Activated CD8-positive, alpha-beta T cell treated with anti-CD3 and anti-CD28 coated beads for 36 hours (primary cell): ENCODE results near the gene SPTAN1. TPM values are rescaled to one million over a fixed set of nuclear protein-coding genes. Genes with fewer than 3 reads are reported as not detected.

ENCODE experiments used
- ATAC-seq: fragments of 200-7000 bp; cut with Tn5 transposase; one replicate; pipeline ENCODE4 v1.10.0; 2021; ENCODE audit warnings: mild to moderate bottlenecking, moderate library complexity
- CTCF ChIA-PET: fragments of 350-600 bp; sonication (Branson Sonifier 250); formaldehyde crosslinking; loops from one replicate; lab custom pipeline; 2021; ENCODE audit warnings: antibody characterized with exemption; lab: Charles Lee
- POLR2A ChIA-PET: fragments of 350-600 bp; sonication (Branson Sonifier 250); formaldehyde crosslinking; loops from one replicate; lab custom pipeline; 2021; ENCODE audit warnings: antibody characterized with exemption; lab: Charles Lee
- DNase-seq: peaks from one replicate; pipeline ENCODE4 v3.0.0-alpha.2; 2020
- H3K27ac Mint-ChIP-seq: one replicate; pipeline ENCODE4 v1.8.0; 2021; ENCODE audit warnings: mild to moderate bottlenecking, mixed read lengths
- H3K27me3 Mint-ChIP-seq: one replicate; pipeline ENCODE4 v1.8.0; 2021; ENCODE audit warnings: mixed read lengths
- H3K36me3 Mint-ChIP-seq: one replicate; pipeline ENCODE4 v1.8.0; 2021; ENCODE audit warnings: low read depth, mixed read lengths
- H3K4me1 Mint-ChIP-seq: one replicate; pipeline ENCODE4 v1.8.0; 2021; ENCODE audit warnings: low read depth, mixed read lengths
- H3K4me3 Mint-ChIP-seq: one replicate; pipeline ENCODE4 v1.8.0; 2021; ENCODE audit warnings: mild to moderate bottlenecking, moderate library complexity, mixed read lengths
- H3K9me3 Mint-ChIP-seq: one replicate; pipeline ENCODE4 v1.8.0; 2021; ENCODE audit warnings: mixed read lengths
- CTCF ChIP-seq: fragments of 200-600 bp; IDR thresholded peaks from one replicate; pipeline ENCODE4 v1.8.0; 2022; ENCODE audit warnings: antibody characterized with exemption, mild to moderate bottlenecking
- intact Hi-C: fragments of 100-400 bp; cut with micrococcal nuclease; formaldehyde crosslinking; loops from one replicate; pipeline ENCODE4 v1.10.0; 2022
- total RNA-seq, 2 experiments: library from RNA; stranded (reverse); gene quantifications; one replicate each; pipeline ENCODE4 v1.2.3, GENCODE V29; 2021

Gene SPTAN1
- total RNA-seq, 2 experiments from 2014 or later, result 178 to 183 TPM

DNA sequence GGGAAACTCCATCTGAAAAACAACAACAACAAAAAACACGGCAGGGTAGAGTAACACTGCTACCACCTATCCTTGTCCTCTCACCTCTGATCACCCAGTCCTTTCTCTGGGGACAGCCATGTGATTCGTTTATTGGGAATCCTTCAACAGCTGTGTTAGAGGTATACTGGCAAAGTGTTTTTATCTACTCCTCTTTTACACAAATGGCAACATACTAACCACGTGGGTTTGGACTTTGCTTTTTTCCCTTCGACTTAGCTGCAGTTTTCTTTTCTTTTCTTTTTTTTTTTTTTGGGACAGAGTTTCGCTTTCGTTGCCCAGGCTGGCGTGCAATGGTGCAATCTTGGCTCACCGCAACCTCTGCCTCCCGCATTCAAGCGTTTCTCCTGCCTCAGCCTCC, 125.4 kb downstream of the SPTAN1 start:
- TF ChIP-seq CTCF, result no peak
- no peak for ATAC-seq
- no peak overlapping the region for H3K4me3 Mint-ChIP-seq
- H3K27ac Mint-ChIP-seq, result no peak overlapping the region
- POLR2A ChIA-PET, result no interaction called here
- CTCF ChIA-PET, result no interaction called here
- H3K9me3 Mint-ChIP-seq, result no peaks in the 10 kb centered on the region
- no peak for DNase-seq
- peaks cover 4% of the 10 kb centered on the region for H3K4me1 Mint-ChIP-seq
- intact Hi-C loops, result no loop called here
- no peaks in the 10 kb centered on the region for H3K27me3 Mint-ChIP-seq
- peaks cover 6% of the 10 kb centered on the region for H3K36me3 Mint-ChIP-seq

Other genes with a start within 250 kb of the SPTAN1 start
- gene TRUB2, start 230.1 kb upstream of the SPTAN1 start, total RNA-seq, result 10 to 100 TPM; 29.7 to 30.1 TPM
- gene COQ4, start 229.7 kb upstream of the SPTAN1 start, total RNA-seq, result 10 to 100 TPM; 31.9 to 33.5 TPM
- 10 to 100 TPM; 10.5 to 11.2 TPM for gene SLC27A4, start 212.1 kb upstream of the SPTAN1 start, total RNA-seq
- gene URM1, start 181.2 kb upstream of the SPTAN1 start, total RNA-seq, result 10 to 100 TPM; 56.3 to 60.2 TPM
- 1 to 10 TPM; 3.3 to 3.5 TPM for gene CERCAM, start 131.7 kb upstream of the SPTAN1 start, total RNA-seq
- 10 to 100 TPM; 79.3 to 83.6 TPM for gene ODF2, start 96.6 kb upstream of the SPTAN1 start, total RNA-seq
- gene GLE1, start 47.9 kb upstream of the SPTAN1 start, total RNA-seq, result 10 to 100 TPM; 46.8 to 48.2 TPM
- 10 to 100 TPM; 24.3 to 25.6 TPM for gene DYNC2I2, start 104.3 kb downstream of the SPTAN1 start, total RNA-seq
- 100 to 1,000 TPM; 749 to 755 TPM for gene SET, start 136.6 kb downstream of the SPTAN1 start, total RNA-seq
- 10 to 100 TPM in 1 of 2 experiments, 1 to 10 TPM in 1; 9.3 to 10.7 TPM for gene PKN3, start 149.9 kb downstream of the SPTAN1 start, total RNA-seq
- 10 to 100 TPM; 44.9 to 48.7 TPM for gene ZDHHC12, start 171.5 kb downstream of the SPTAN1 start, total RNA-seq
- gene ZER1, start 219.3 kb downstream of the SPTAN1 start, total RNA-seq, result 10 to 100 TPM; 14.9 to 17.8 TPM
- 10 to 100 TPM; 11.7 to 12.5 TPM for gene TBC1D13, start 234.7 kb downstream of the SPTAN1 start, total RNA-seq